Activated CD4-positive, alpha-beta T cell treated with anti-CD3 and anti-CD28 coated beads, Interleukin-2, amount 50 U/mL, for 48 hours (primary cell): ENCODE data around the gene CPNE5.

Source experiments
- DNase-seq, 2 experiments: peaks; one replicate each; pipeline ENCODE4 v3.0.0-alpha.2; 2020

Gene CPNE5

GRCh38 chr6:36856277-36856676 is 17.0 kb upstream of the CPNE5 start:
- DNase-seq, result no peak

- DNase-seq, result no peak
Observed at GRCh38 chr6:36855750-36856149, 16.5 kb upstream of the CPNE5 start.

DNA sequence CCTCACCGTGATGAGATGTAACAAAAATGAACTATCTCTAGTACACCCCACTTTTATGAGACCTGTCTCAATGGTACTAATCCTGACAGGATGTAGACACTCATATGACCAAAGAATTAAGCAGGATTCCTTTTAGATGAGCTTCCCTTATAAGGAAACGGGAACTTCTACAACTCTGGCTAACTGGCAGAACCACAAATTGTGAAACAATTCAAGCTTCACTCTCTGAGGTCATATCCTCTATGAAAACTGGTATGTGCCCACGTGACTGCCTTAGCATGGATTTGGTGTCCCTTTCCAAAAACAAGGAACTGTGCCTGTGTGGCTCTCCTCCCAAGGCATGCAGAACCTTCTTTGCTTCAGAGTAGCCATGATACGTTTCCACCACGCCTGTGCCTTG is 14.1 kb upstream of the CPNE5 start:
- no peak for DNase-seq

DNA sequence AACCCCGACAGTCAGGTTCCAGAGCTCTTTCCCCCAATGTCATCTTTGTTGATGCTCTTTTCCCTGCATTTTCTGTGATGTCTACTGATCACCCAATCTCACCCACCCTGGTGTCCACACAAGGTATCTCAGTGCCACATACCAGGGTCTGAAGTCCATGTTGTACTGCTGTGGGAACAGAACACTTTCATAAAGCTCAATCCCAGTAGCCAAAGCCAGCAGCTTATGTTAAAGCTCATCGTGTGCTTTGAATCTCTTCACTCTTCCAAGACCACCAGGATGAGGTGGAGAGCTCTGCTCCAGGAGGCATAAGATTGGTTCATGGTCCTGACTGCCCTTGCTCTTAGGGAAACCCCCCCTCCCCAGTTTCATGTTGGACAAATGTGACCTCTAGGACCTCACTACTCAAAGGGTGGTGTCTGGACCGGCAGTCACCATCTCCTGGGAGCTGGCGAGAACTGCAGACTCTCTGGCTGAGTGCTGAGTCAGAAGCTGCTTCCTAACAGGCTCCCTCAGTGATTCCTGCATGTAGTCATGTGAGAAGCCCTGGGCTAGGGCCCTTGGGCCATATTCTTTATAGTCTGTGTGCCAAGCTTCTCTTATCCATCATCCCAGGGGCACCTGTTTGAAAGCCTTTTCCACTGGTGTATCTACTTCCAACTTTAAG is 13.4 kb upstream of the CPNE5 start:
- DNase-seq, result no peak

DNA sequence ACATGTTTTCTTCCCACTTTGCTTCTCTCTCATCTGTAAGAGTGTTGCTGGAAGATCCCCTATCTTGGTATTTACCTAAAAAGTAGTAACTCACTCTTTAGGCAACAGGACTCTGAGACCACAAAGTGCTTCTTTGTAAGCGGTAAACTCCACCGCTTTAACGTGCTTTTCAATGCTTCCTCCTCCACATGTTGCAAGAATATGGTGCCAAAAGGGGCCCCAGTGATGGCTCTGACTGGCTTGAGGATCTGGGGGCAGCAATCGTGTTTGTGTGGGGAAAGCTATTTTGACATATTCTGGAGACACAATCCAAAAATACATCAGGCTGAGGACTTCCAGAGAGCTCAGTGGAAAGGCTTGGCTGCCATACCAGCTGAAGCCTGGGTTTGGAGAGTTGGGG is 12.4 kb upstream of the CPNE5 start:
- no peak for DNase-seq

DNA sequence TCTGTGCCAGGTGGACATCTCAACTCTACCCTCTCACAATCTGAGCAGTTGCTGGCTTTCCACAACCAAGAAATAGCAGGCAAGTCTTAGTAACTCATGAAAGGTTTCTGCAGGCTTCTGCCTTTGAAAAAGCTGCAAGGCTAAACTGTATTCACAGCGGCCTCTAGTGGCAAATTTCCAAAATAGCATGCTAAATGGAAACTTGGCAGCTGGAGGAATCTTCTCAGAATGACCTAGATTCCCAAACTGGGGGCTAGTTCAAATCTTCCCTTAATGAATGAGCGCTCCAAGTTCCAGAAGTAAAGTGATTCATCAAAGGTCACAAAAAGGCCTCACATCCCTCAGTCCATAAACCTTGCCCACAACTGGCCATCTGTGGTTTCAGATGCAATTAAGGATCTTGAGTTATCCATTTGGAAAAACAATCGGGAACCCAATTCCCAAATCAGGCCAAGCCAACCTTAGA is 11.9 kb upstream of the CPNE5 start:
- peak; percentile 23 to 33 for DNase-seq

DNA sequence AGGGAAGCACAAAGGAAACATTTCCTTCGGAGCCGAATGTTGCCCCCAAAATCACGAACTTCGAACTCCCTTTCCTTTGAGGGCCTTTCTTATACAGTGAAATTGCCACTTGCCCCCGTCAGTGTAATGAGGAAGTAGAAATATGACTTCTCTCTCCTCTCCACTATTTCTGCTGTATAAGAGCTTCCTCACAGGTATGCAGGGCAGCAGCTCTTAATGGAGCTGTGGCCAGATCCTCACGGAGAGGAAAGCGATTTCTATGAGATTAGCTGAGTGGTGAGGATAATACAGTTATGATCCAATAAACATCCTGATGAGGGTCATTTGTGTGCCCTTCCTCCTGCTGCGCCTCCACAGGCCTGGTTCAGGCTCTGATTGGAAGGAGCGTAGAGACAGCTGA is 10.8 kb upstream of the CPNE5 start:
- no peak for DNase-seq

- no peak for DNase-seq
Observed at GRCh38 chr6:36848658-36849441, 9.6 kb upstream of the CPNE5 start.

- DNase-seq, result no peak
Observed at GRCh38 chr6:36847991-36848390, 8.7 kb upstream of the CPNE5 start.

- DNase-seq, result no peak
Observed at GRCh38 chr6:36847152-36847551, 7.9 kb upstream of the CPNE5 start.

DNA sequence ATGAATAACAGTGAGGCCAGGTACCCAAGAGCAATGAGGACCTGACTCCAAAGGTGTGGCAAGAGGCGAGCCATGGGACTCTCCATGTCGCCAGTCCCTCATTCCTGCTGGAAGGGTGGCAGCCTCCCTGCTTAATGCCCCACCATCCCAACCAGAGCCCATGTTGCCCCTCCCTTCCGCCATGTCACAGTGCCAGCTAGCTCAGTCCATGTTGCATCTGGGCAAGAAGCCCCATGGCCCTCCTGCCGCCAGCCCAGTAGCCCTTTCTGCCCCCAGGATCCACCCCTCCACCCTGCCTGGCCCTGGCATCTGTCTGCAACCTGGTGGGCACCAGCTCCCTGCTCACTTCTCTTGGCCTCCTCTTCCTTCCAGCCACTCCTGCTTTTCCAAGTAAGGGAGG is 6.0 kb upstream of the CPNE5 start:
- no peak for DNase-seq

DNA sequence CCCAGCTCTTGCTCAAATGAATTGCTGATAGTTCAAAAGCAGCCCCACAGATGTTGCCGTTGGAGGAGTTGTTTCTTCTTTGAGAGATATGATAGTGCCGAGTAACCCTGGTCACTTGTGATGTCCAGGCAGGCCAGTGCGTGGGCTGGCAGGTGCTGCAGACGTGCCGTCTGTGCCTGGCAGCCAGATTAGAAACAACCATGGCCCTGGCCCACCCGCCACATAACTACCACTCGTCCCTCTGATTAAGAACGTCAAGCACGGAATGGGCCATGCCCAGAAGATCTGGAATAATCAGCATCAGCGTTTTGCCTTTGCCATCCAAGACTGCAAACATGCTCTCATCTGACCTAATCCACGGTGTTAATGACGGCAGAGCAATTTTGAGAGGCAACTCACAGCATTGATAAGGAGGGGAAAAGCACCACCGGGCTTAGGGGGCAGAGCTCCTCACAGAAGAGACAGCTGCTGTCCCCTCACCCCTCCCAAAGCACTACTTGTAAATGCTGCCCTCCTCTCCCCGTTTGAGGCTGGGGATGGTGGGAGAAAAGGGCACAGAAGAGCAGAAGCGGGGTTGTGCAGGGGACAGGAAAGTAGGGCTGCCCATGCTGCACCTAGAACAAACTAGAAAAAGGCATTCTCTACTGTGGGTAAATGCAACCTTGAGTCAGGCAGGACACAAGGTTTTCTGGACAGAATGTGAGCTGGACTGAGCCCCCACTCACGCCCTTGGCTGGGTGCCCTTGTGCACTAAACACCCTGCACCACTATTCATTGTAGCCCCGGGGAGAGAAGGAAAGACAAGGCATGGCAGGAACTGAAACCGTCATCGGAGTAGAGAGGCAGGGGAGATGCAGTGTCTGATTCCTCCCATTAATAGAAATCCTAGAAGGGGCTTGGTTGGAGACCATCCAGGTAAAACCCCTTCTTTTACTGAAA is 5.3 kb upstream of the CPNE5 start:
- no peak for DNase-seq

GRCh38 chr6:36843170-36843569 is 3.9 kb upstream of the CPNE5 start:
- no peak for DNase-seq

DNA sequence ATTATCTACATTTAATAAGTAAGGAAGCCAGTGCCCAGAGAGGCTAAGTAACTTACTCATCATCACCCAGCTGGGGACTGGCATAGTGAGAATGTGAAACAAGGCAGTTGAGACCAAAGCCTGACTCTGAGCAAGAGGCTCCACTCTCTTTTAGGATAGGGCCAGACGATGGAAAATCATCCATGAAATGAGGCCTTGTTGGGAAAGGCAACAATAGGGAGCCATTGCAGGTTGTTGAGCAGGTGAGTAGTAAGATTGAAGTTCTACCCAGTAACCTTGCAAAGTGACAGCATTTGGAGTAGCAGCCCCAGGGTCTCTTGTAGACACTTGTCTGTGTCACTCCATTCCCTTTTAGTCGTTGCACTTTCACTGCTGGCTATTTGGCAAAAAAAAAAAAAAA is 2.5 kb upstream of the CPNE5 start:
- no peak for DNase-seq

GRCh38 chr6:36840432-36841403 is 1.5 kb upstream of the CPNE5 start:
- DNase-seq, result peak; percentile 39 to 44

DNA sequence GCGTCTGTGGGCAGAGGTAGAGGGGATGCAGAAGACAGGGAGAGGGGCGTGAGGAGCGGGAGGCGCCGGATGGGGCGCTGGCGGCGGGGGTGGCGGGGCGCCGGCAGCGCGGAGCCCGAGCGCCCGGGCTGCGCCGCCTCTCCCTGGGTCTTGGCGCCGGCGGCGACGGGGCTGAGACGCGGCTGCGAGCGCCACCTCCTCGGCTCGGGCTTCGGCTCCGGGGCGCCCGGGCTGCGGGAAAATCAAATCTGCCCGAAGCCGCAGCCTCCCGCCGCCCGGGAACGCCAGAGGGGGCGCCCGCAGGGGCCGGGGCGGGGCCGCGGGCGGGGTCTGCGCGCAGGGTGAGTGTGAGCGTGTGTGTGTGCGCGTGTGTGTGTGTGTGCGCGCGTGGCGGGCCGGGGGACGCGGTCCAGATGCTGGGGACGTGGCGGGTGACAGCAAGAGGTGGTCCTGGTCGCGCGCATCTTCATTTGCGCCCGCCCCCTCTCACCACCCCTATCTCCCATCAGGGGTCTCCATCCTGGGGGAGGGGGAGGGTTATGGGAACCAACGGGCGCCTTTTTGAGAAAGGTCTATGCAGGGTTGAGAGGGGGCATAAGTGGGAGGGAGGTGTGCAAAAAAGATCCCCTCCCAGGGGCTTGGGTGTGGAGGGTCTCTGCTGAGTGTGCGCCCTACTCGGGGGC is 646 bp upstream of the CPNE5 start:
- DNase-seq, result peak; percentile 34 to 47

DNA sequence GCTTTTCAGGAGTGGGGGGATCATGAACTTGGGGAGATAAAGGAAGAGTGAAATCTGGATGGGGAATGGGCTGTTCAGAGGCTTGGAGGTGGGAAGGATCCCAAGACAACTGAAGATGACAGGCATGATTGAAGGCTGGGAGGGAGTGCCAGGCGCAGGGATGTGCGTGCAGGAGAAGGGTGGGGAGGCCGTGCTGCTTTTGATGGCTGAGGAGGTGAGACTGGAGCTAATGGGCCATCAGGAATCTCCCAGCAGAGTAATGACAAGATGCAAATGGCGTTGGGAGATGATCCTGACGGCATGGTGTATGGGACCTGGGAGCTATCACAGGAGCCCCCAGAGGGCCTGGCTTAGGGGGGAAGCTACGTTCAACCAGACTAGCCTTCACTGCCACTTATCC is 1.6 kb downstream of the CPNE5 start:
- no peak for DNase-seq

- no peak for DNase-seq
Observed at GRCh38 chr6:36837022-36837339, 2.3 kb downstream of the CPNE5 start.

- DNase-seq, result no peak
Observed at GRCh38 chr6:36836111-36837021, 2.9 kb downstream of the CPNE5 start.

DNA sequence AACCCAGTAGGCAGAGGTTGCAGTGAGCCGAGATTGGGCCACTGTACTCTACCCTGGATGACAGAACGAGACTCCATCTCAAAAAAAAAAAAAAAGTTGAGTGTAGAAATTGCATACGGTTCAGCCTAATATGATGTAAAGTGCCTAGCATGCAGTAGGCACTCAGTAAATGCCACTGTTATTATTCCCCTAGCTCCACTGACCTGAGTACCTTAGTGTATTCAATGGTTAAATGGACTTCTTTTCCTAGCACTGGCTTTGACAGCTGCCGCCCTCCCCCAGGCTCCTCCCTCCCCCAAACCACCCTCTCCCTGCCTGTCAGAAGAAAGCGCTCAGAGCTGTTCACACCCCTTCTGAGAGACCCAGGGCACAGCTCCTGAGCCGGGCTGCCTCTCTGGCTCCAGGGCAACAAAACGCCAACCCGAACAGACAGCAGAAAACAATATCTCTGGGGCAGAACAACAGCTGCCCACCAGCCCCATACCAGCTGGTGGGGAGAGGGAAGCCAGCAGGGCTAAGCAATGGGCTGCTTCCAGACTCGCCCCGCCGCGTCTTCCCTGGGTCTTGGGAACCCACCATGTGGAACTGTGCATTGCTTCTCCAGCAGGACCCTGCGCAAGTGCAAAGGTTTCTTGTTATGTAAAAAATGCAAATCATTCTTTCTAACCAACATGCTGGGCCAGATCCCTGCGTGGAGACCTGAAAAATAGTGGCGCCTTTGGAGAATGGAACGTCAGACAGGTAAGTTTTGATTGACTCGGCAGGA is 4.5 kb downstream of the CPNE5 start:
- no peak for DNase-seq
